Adipocyte (in vitro differentiated cells): Measurements from ENCODE around the gene NUMB.
A peak's percentile ranks its signal among the peaks of the same experiment; 100 is the strongest.

Experiments
- DNase-seq: peaks from one replicate; pipeline ENCODE4 v3.0.0-alpha.2; 2015; ENCODE audit warnings: low read depth
- H3K27me3 ChIP-seq: replicated peaks from 2 replicates; pipeline ENCODE4 v1.7.0; 2013; ENCODE audit warnings: mild to moderate bottlenecking, low read length, moderate library complexity; ENCODE audit not compliant: control insufficient read depth, insufficient read depth
- H3K36me3 ChIP-seq: 2 replicates; pipeline ENCODE4 v1.7.0; 2013; ENCODE audit warnings: low read length, mild to moderate bottlenecking, moderate library complexity; ENCODE audit not compliant: control insufficient read depth, insufficient read depth, severe bottlenecking
- H3K4me1 ChIP-seq: 2 replicates; pipeline ENCODE4 v1.7.0; 2013; ENCODE audit warnings: mild to moderate bottlenecking, low read length, moderate library complexity; ENCODE audit not compliant: control insufficient read depth, insufficient read depth
- H3K4me3 ChIP-seq: 2 replicates; pipeline ENCODE4 v1.7.0; 2013; ENCODE audit warnings: mild to moderate bottlenecking, low read length, moderate library complexity
- H3K9ac ChIP-seq: 2 replicates; pipeline ENCODE4 v1.7.0; 2013; ENCODE audit warnings: mild to moderate bottlenecking, low read length, moderate library complexity
- H3K9me3 ChIP-seq: 2 replicates; pipeline ENCODE4 v1.7.0; 2013; ENCODE audit warnings: mild to moderate bottlenecking, low read length, moderate library complexity; ENCODE audit not compliant: control insufficient read depth

The NUMB gene

GRCh38 chr14:73463411-73463810, 5.1 kb upstream of the NUMB start:
- peak; percentile 90 for DNase-seq
- H3K27me3 ChIP-seq: no peaks in the 10 kb centered on the region
- no peaks in the 10 kb centered on the region for H3K9me3 ChIP-seq
- H3K4me3 ChIP-seq: peak overlapping the region; percentile 65
- H3K4me1 ChIP-seq: peaks cover 39% of the 10 kb centered on the region
- H3K9ac ChIP-seq: peak overlapping the region; percentile 67
- H3K36me3 ChIP-seq: no peaks in the 10 kb centered on the region

- Histone ChIP-seq H3K9ac (peak overlapping the region; percentile 67), H3K27me3 (no peaks in the 10 kb centered on the region), H3K4me3 (peak overlapping the region; percentile 65), H3K4me1 (peaks cover 39% of the 10 kb centered on the region), H3K36me3 (no peaks in the 10 kb centered on the region), H3K9me3 (no peaks in the 10 kb centered on the region)
- DNase-seq: peak; percentile 58
Observed at GRCh38 chr14:73462815-73463214, 4.5 kb upstream of the NUMB start.

GRCh38 chr14:73462048-73462715, 3.8 kb upstream of the NUMB start:
- no peaks in the 10 kb centered on the region for H3K36me3 ChIP-seq
- peak; percentile 62 for DNase-seq
- H3K9ac ChIP-seq: peak overlapping the region; percentile 62
- no peaks in the 10 kb centered on the region for H3K9me3 ChIP-seq
- H3K4me3 ChIP-seq: peak overlapping the region; percentile 65
- H3K4me1 ChIP-seq: peaks cover 39% of the 10 kb centered on the region
- H3K27me3 ChIP-seq: no peaks in the 10 kb centered on the region

- peak overlapping the region; percentile 65 for H3K4me3 ChIP-seq
- peaks cover 44% of the 10 kb centered on the region for H3K4me1 ChIP-seq
- no peaks in the 10 kb centered on the region for H3K36me3 ChIP-seq
- H3K9me3 ChIP-seq: no peaks in the 10 kb centered on the region
- no peaks in the 10 kb centered on the region for H3K27me3 ChIP-seq
- no peak for DNase-seq
- H3K9ac ChIP-seq: peak overlapping the region; percentile 62
Observed at GRCh38 chr14:73461478-73462047, 3.2 kb upstream of the NUMB start.

GRCh38 chr14:73460691-73461127, 2.4 kb upstream of the NUMB start:
- Histone ChIP-seq H3K9me3 (no peaks in the 10 kb centered on the region), H3K9ac (no peak overlapping the region), H3K4me1 (peaks cover 52% of the 10 kb centered on the region), H3K4me3 (no peak overlapping the region), H3K36me3 (no peaks in the 10 kb centered on the region), H3K27me3 (no peaks in the 10 kb centered on the region)
- peak; percentile 50 for DNase-seq

- peaks cover 60% of the 10 kb centered on the region for H3K4me1 ChIP-seq
- H3K9ac ChIP-seq: no peak overlapping the region
- no peaks in the 10 kb centered on the region for H3K9me3 ChIP-seq
- no peak for DNase-seq
- no peak overlapping the region for H3K4me3 ChIP-seq
- H3K27me3 ChIP-seq: no peaks in the 10 kb centered on the region
- no peaks in the 10 kb centered on the region for H3K36me3 ChIP-seq
Observed at GRCh38 chr14:73459959-73460358, 1.6 kb upstream of the NUMB start.

- H3K27me3 ChIP-seq: no peaks in the 10 kb centered on the region
- H3K9me3 ChIP-seq: no peaks in the 10 kb centered on the region
- peak overlapping the region; percentile 94 for H3K4me3 ChIP-seq
- H3K4me1 ChIP-seq: peaks cover 59% of the 10 kb centered on the region
- no peaks in the 10 kb centered on the region for H3K36me3 ChIP-seq
- DNase-seq: no peak
- H3K9ac ChIP-seq: peak overlapping the region; percentile 94
Observed at GRCh38 chr14:73457924-73458182, 493 bp downstream of the NUMB start.

- Histone ChIP-seq H3K4me1 (peaks cover 56% of the 10 kb centered on the region), H3K4me3 (peak overlapping the region; percentile 94), H3K27me3 (no peaks in the 10 kb centered on the region), H3K9ac (peak overlapping the region; percentile 94), H3K9me3 (no peaks in the 10 kb centered on the region), H3K36me3 (no peaks in the 10 kb centered on the region)
- DNase-seq: peak; percentile 78
Observed at GRCh38 chr14:73457041-73457923, 1.1 kb downstream of the NUMB start.

GRCh38 chr14:73455294-73455693, 3.1 kb downstream of the NUMB start:
- Histone ChIP-seq H3K4me1 (peaks cover 36% of the 10 kb centered on the region), H3K4me3 (peak overlapping the region; percentile 94), H3K9me3 (no peaks in the 10 kb centered on the region), H3K36me3 (no peaks in the 10 kb centered on the region), H3K27me3 (no peaks in the 10 kb centered on the region), H3K9ac (peak overlapping the region; percentile 59)
- DNase-seq: no peak

GRCh38 chr14:73452341-73453186, 5.8 kb downstream of the NUMB start:
- Histone ChIP-seq H3K36me3 (no peaks in the 10 kb centered on the region), H3K9me3 (no peaks in the 10 kb centered on the region), H3K27me3 (no peaks in the 10 kb centered on the region), H3K4me3 (no peak overlapping the region), H3K4me1 (peaks cover 31% of the 10 kb centered on the region), H3K9ac (no peak overlapping the region)
- peak; percentile 81 for DNase-seq

GRCh38 chr14:73443758-73444157, 14.6 kb downstream of the NUMB start:
- H3K27me3 ChIP-seq: no peaks in the 10 kb centered on the region
- peaks cover 3% of the 10 kb centered on the region for H3K4me1 ChIP-seq
- H3K4me3 ChIP-seq: no peak overlapping the region
- H3K9ac ChIP-seq: no peak overlapping the region
- H3K9me3 ChIP-seq: no peaks in the 10 kb centered on the region
- DNase-seq: no peak
- no peaks in the 10 kb centered on the region for H3K36me3 ChIP-seq
